Stimulated activated naive CD8-positive, alpha-beta T cell treated with anti-CD3 and anti-CD28 coated beads, Interleukin-15, amount 100 ng/mL, for 72 hours (primary cell): ENCODE results near the gene CLEC7A.

Experiments
- ATAC-seq: fragments of 150-1000 bp; cut with Tn5 transposase; 2 replicates; pipeline ENCODE4 v1.10.0; 2021; ENCODE audit warnings: mild to moderate bottlenecking, moderate library complexity
- DNase-seq, 2 donors: peaks; one replicate each; pipeline ENCODE4 v3.0.0; 2021 to 2022
- H3K27ac Mint-ChIP-seq, 2 donors: one replicate each; pipeline ENCODE4 v1.8.0; 2022; ENCODE audit warnings: mild to moderate bottlenecking in 2 of 2, mixed read lengths in 2 of 2, moderate library complexity in 2 of 2
- H3K27me3 Mint-ChIP-seq: one replicate; pipeline ENCODE4 v1.8.0; 2022; ENCODE audit warnings: mixed read lengths
- H3K4me1 Mint-ChIP-seq: one replicate; pipeline ENCODE4 v1.8.0; 2022; ENCODE audit warnings: mild to moderate bottlenecking, mixed read lengths
- H3K4me3 Mint-ChIP-seq, 2 donors: one replicate each; pipeline ENCODE4 v1.8.0; 2022; ENCODE audit warnings: mild to moderate bottlenecking in 2 of 2, mixed read lengths in 2 of 2, moderate library complexity in 1 of 2
- H3K9me3 Mint-ChIP-seq, 2 donors: one replicate each; pipeline ENCODE4 v1.8.0; 2022; ENCODE audit warnings: mixed read lengths in 2 of 2

CLEC7A gene

GRCh38 chr12:10115890-10116289 lies 14.1 kb downstream of the CLEC7A start:
- Mint-ChIP-seq H3K4me1 (no peaks in the 10 kb centered on the region), H3K27ac (no peak overlapping the region), H3K27me3 (no peaks in the 10 kb centered on the region), H3K9me3 (peaks cover 4 to 11% of the 10 kb centered on the region in 2 donors), H3K4me3 (no peak overlapping the region)
- ATAC-seq, result no peak
- DNase-seq, result no peak

GRCh38 chr12:10115311-10115710 lies 14.7 kb downstream of the CLEC7A start:
- no peaks in the 10 kb centered on the region for H3K27me3 Mint-ChIP-seq
- H3K27ac Mint-ChIP-seq, result no peak overlapping the region
- peaks cover 5 to 11% of the 10 kb centered on the region in 2 donors for H3K9me3 Mint-ChIP-seq
- ATAC-seq (no peak), DNase-seq (no peak)
- H3K4me1 Mint-ChIP-seq, result no peaks in the 10 kb centered on the region
- H3K4me3 Mint-ChIP-seq, result no peak overlapping the region

DNA sequence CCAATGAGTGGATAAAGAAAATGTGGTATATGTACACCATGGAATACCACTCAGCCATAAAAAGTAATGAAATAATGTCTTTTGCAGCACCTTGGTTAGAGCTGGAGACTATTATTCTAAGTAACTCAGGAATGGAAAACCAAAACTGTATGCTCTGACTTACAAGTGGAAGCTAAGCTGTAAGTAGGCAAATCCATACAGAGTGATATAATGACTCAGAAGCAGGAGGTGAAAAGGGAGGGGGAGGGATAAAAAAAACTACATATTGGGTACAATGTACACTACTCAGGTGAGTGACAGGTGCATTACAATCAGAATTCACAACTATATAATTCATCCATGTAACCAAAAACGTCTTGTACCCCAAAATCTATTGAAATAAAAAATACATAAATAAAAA lies 16.1 kb downstream of the CLEC7A start:
- no peak overlapping the region for H3K27ac Mint-ChIP-seq
- H3K27me3 Mint-ChIP-seq, result no peaks in the 10 kb centered on the region
- ATAC-seq (no peak), DNase-seq (no peak)
- no peak overlapping the region for H3K4me3 Mint-ChIP-seq
- no peaks in the 10 kb centered on the region for H3K4me1 Mint-ChIP-seq
- H3K9me3 Mint-ChIP-seq, result peaks cover 5 to 11% of the 10 kb centered on the region in 2 donors

- ATAC-seq (no peak), DNase-seq (no peak)
- no peak overlapping the region for H3K4me3 Mint-ChIP-seq
- H3K4me1 Mint-ChIP-seq, result no peaks in the 10 kb centered on the region
- peaks cover 5 to 11% of the 10 kb centered on the region in 2 donors for H3K9me3 Mint-ChIP-seq
- no peaks in the 10 kb centered on the region for H3K27me3 Mint-ChIP-seq
- H3K27ac Mint-ChIP-seq, result no peak overlapping the region
Measured at GRCh38 chr12:10113075-10113474, 16.9 kb downstream of the CLEC7A start.

DNA sequence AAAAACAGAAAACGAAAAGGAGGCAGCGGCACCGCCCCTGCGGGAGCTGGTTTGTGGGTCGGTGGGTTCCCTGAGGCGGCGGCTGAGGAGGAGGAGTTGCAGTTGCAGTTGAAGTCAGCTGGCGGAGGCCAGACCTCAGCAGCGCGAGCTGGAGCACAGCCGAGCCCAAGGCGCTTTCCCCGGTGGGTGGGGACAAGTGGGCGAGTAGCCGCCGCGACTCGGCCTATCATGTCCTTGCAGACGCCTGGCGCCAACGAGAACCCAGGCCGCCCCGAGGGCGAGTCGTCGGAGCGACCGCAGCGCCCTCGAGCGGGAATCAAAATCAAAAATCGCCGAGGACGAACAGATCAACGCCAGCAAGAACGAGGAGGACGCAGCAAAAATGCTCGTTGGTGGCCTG lies 18.5 kb downstream of the CLEC7A start:
- no peaks in the 10 kb centered on the region for H3K4me1 Mint-ChIP-seq
- no peaks in the 10 kb centered on the region for H3K27me3 Mint-ChIP-seq
- no peak overlapping the region for H3K27ac Mint-ChIP-seq
- no peak overlapping the region for H3K4me3 Mint-ChIP-seq
- peaks cover 5 to 19% of the 10 kb centered on the region in 2 donors for H3K9me3 Mint-ChIP-seq
- ATAC-seq (no peak), DNase-seq (no peak)

DNA sequence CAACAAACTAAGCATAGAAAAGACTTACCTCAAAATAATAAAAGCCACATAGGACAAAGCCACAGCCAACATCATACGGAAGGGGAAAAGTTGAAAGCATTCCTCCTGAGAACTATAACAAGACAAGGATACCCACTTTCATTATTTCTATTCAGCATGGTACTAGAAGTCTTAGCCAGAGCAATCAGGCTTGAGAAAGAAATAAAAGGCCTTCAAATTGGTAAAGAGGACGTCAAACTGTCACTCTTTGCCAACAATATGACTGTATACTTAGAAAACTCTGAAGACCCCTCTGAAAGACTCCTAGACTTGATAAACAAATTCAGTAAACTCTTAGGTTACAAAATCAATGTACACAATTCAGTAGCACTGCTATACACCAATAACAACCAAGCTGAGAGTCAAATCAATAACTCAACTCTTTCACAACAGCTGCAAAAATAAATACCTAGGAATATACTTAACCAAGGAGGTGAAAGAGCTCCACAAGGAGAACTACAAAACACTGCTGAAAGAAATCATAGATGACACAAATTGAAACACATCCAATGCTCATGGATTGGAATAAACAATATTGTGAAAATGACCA lies 19.6 kb downstream of the CLEC7A start:
- no peak for ATAC-seq
- Mint-ChIP-seq H3K9me3 (peaks cover 5 to 19% of the 10 kb centered on the region in 2 donors), H3K27ac (no peak overlapping the region)

GRCh38 chr12:10102322-10102721 lies 27.7 kb downstream of the CLEC7A start:
- peaks cover 7% of the 10 kb centered on the region for H3K27me3 Mint-ChIP-seq
- no peak overlapping the region for H3K27ac Mint-ChIP-seq
- no peak overlapping the region for H3K4me3 Mint-ChIP-seq
- H3K9me3 Mint-ChIP-seq, result peaks cover 10 to 17% of the 10 kb centered on the region in 2 donors
- DNase-seq (no peak), ATAC-seq (no peak)
- no peaks in the 10 kb centered on the region for H3K4me1 Mint-ChIP-seq

More for the DNA sequence above, 19.6 kb downstream of the CLEC7A start:
- H3K4me3 Mint-ChIP-seq, result no peak overlapping the region
- H3K4me1 Mint-ChIP-seq, result no peaks in the 10 kb centered on the region
- DNase-seq, result no peak
- no peaks in the 10 kb centered on the region for H3K27me3 Mint-ChIP-seq

DNA sequence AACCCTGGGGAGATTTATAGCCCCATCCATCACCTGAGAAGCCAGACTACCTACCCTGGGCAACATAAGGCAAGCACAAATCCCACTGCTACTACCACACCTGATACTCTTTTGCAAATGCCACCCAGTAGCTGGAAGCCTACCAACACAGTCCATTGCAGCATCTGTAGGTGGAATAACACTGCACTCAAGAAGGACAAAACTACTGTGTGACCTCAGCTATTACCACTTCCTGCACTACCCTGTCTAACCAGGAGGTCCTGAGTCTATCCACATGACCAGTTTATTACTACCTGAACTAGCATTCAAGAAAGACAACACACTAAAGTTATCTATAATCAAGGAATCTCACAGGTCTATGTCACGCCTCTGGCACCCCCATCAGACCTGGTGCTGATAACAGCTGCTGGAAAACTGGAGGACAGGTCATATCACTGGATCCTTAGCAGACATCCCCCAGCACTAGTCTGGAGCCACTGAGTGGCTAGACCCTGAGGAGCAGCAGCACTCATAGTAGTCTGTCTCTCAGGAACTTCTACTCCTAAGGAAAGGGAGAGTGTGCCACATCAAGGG lies 28.3 kb downstream of the CLEC7A start:
- DNase-seq, result no peak

DNA sequence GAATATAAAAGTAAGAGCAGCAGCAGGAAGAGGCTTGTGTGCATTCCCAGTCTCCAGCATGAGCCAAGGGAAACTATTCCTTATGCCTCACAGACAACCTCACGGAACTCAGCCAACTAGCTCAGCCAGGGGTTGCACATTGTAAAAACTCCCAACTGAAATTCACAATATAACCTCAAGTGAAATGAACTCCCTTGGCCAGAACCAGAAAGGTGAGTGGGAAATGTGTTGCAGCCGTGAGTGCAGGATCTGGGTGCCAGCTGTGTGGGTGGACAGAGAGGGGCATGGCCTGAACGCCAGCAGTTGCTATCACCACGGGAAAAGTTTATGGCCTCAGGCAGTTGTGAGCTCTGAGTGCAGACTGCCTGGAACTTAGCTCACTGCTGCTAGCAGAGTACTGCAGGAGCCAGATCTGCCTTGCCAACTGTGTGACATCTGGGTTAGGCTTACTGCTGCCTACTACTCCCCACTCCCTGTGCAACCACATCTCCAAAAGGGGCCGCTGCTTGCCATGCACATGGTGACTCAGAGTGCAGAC lies 28.9 kb downstream of the CLEC7A start:
- H3K4me1 Mint-ChIP-seq, result no peaks in the 10 kb centered on the region
- H3K27ac Mint-ChIP-seq, result no peak overlapping the region
- DNase-seq (no peak), ATAC-seq (no peak)
- peaks cover 10 to 11% of the 10 kb centered on the region in 2 donors for H3K9me3 Mint-ChIP-seq
- H3K4me3 Mint-ChIP-seq, result no peak overlapping the region
- peaks cover 7% of the 10 kb centered on the region for H3K27me3 Mint-ChIP-seq

More for the DNA sequence above, 28.3 kb downstream of the CLEC7A start:
- Mint-ChIP-seq H3K27me3 (peaks cover 7% of the 10 kb centered on the region), H3K9me3 (peaks cover 10 to 12% of the 10 kb centered on the region in 2 donors), H3K4me3 (no peak overlapping the region), H3K4me1 (no peaks in the 10 kb centered on the region), H3K27ac (no peak overlapping the region)
- ATAC-seq, result no peak

DNA sequence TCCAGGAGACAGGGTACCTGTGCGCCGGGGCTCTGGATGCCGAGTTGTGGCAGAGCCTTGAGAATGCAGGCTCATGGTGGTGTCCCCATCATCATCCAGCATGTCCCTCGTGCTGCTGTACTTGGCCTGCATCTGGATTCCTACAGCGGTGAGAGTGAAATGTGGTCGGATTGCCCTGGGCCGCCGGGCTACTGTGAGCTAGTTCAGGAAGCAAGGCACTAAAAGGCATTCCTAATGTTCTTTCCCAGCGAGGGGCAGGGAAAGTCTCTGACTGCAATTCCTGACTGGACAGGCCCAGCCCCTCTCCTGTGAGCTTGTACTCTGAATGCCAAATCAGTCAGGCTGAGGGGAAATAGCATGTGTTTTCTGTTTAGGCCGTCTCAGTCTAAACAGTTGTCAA lies 31.2 kb downstream of the CLEC7A start, which contains the start of gene CLEC1A:
Gene CLEC1A (minus strand): TSS at position 195 of the 400 bp plus-strand sequence. CDS start 63 bp downstream, at position 132.
- Mint-ChIP-seq H3K9me3 (peaks cover 7% of the 10 kb centered on the region in 2 donors), H3K4me3 (no peak within 1 kb of the TSS), H3K27me3 (peaks cover 4% of the 10 kb centered on the region), H3K4me1 (no peaks in the 10 kb centered on the region), H3K27ac (no peak within 1 kb of the TSS)
- ATAC-seq (no peak), DNase-seq (no peak)

DNA sequence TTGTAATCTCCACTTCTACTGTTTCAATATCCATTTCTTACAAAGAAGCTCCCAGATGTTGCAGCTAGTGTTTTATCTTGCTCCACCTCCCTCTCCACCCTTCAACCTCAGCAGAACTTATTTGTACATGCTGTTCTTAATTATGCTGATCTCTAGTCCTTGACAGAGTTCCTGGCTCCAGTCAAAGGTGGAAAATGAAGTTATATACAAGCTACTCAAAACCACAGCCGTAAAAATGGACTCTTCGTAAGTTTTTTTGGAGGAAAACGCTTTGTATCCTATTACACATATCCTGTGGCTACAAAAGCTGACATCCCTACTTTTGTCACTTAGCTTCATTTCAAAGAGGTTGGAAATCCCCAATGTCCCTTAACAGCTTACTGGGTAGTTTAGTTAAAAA lies 32.5 kb downstream of the CLEC7A start:
- no peaks in the 10 kb centered on the region for H3K4me1 Mint-ChIP-seq
- H3K9me3 Mint-ChIP-seq, result no peaks in the 10 kb centered on the region
- H3K27ac Mint-ChIP-seq, result no peak overlapping the region
- ATAC-seq, result no peak
- no peaks in the 10 kb centered on the region for H3K27me3 Mint-ChIP-seq
- DNase-seq, result no peak
- H3K4me3 Mint-ChIP-seq, result no peak overlapping the region

- Mint-ChIP-seq H3K4me1 (no peaks in the 10 kb centered on the region), H3K27me3 (no peaks in the 10 kb centered on the region), H3K27ac (no peak overlapping the region), H3K9me3 (no peaks in the 10 kb centered on the region), H3K4me3 (no peak overlapping the region)
- DNase-seq, result no peak
- ATAC-seq, result no peak
Measured at GRCh38 chr12:10095971-10096370, 34.0 kb downstream of the CLEC7A start.

DNA sequence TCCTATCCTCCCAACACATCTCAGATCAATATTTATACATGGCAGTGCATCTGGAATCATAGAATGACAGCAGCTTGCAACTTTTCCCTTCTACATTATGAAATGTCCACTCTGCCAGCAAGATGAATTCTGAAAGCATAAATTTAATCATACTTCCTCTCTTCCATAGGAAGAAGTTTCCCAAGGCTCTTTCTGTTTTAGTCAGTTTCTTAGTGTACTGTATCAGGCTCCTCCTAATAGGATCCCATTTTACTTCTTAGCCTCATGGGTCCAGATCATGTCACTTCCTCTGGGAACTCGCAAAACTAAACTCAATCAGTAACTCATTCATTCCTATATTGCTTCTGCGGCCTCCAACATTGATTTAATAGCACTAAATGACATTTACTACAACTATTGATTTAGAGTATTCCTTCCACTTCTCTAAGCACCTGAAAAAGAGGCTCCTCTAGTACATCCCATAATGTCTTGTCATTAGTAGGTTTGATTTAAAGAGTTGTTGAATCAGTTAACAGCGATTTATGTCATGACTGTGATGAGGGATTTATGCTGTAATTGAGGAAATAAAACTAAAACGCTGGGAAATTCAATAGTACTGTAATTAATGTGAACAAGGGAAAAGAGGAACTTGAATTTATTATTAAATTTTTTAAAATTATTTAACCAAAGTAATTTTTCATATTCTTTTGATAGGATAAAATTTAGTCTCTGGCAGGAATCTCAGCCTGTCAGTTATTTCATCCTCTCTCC lies 35.2 kb downstream of the CLEC7A start:
- Mint-ChIP-seq H3K4me3 (no peak overlapping the region), H3K27ac (no peak overlapping the region), H3K27me3 (no peaks in the 10 kb centered on the region), H3K9me3 (no peaks in the 10 kb centered on the region), H3K4me1 (no peaks in the 10 kb centered on the region)
- no peak for ATAC-seq
- DNase-seq, result no peak

GRCh38 chr12:10088955-10089900 lies 40.8 kb downstream of the CLEC7A start:
- H3K4me1 Mint-ChIP-seq, result no peaks in the 10 kb centered on the region
- H3K9me3 Mint-ChIP-seq, result peaks cover 3 to 7% of the 10 kb centered on the region in 2 donors
- no peaks in the 10 kb centered on the region for H3K27me3 Mint-ChIP-seq
- ATAC-seq (no peak), DNase-seq (no peak)
- H3K27ac Mint-ChIP-seq, result no peak overlapping the region
- no peak overlapping the region for H3K4me3 Mint-ChIP-seq

- no peaks in the 10 kb centered on the region for H3K4me1 Mint-ChIP-seq
- DNase-seq (no peak), ATAC-seq (no peak)
- no peaks in the 10 kb centered on the region for H3K27me3 Mint-ChIP-seq
- H3K9me3 Mint-ChIP-seq, result peaks cover 8 to 15% of the 10 kb centered on the region in 2 donors
- H3K4me3 Mint-ChIP-seq, result no peak overlapping the region
- H3K27ac Mint-ChIP-seq, result no peak overlapping the region
Measured at GRCh38 chr12:10088031-10088430, 42.0 kb downstream of the CLEC7A start.
